K562 (cell line): ENCODE data around the gene CBX4. TPM values are rescaled to one million over a fixed set of nuclear protein-coding genes. Genes with fewer than 3 reads are reported as not detected.

Experiments
- CCNT2 ChIP-seq: IDR thresholded peaks from 2 replicates; pipeline ENCODE4 v1.6.1; 2011; ENCODE audit warnings: borderline replicate concordance, low read depth, mild to moderate bottlenecking, moderate library complexity, mixed read lengths, low read length; ENCODE audit not compliant: insufficient read length; ENCODE audit errors: extremely low read depth
- EHMT2 ChIP-seq: fragments of 450-650 bp; IDR thresholded peaks from 2 replicates; pipeline ENCODE4 v1.6.1; 2018; ENCODE audit warnings: antibody characterized with exemption
- FOXK2 ChIP-seq, 2 experiments: fragments of 450-650 bp; IDR thresholded peaks in 1 of 2; conservative IDR thresholded peaks in 1 of 2; 2 replicates each; pipeline ENCODE4 v1.6.1; 2016; ENCODE audit warnings: low read depth in 2 of 2, mild to moderate bottlenecking in 1 of 2
- FOXP1 ChIP-seq: sonication (generic); formaldehyde crosslinking; IDR thresholded peaks from 2 replicates; pipeline ENCODE4 v1.8.0; 2022; ENCODE audit warnings: mild to moderate bottlenecking, missing genetic modification reagents
- MNT ChIP-seq, 2 experiments: fragments of 450-650 bp; conservative IDR thresholded peaks; 2 replicates each; pipeline ENCODE4 v1.6.1; 2017; ENCODE audit warnings: mild to moderate bottlenecking in 2 of 2, moderate library complexity in 2 of 2
- NCOA4 ChIP-seq: fragments of 450-650 bp; IDR thresholded peaks from 2 replicates; pipeline ENCODE4 v1.6.1; 2018; ENCODE audit warnings: mild to moderate bottlenecking; ENCODE audit not compliant: partially characterized antibody
- NKRF ChIP-seq: fragments of 450-650 bp; IDR thresholded peaks from 2 replicates; pipeline ENCODE4 v1.6.1; 2016; ENCODE audit warnings: borderline replicate concordance
- POLR2B ChIP-seq: fragments of 450-650 bp; IDR thresholded peaks from 2 replicates; pipeline ENCODE4 v1.6.1; 2018; ENCODE audit warnings: low read depth; ENCODE audit not compliant: partially characterized antibody
- RB1 ChIP-seq: fragments of 450-650 bp; IDR thresholded peaks from 2 replicates; pipeline ENCODE4 v1.6.1; 2017; ENCODE audit warnings: low read depth, mild to moderate bottlenecking
- SRSF1 ChIP-seq: fragments of 200-400 bp; formaldehyde crosslinking; IDR thresholded peaks from 2 replicates; pipeline ENCODE4 v1.6.1; 2017; ENCODE audit warnings: mild to moderate bottlenecking, low read depth, low read length, moderate library complexity
- STAG1 ChIP-seq: sonication (generic); formaldehyde crosslinking; IDR thresholded peaks from 2 replicates; pipeline ENCODE4 v1.5.0; 2020; ENCODE audit warnings: missing genetic modification reagents, borderline replicate concordance
- TSC22D4 ChIP-seq: fragments of 450-650 bp; IDR thresholded peaks from 2 replicates; pipeline ENCODE4 v1.6.1; 2016; ENCODE audit warnings: missing genetic modification characterization, missing biosample characterization, control low read depth
- ZNF174 ChIP-seq: fragments of 250-450 bp; sonication (Bioruptor Pico); IDR thresholded peaks from 2 replicates; pipeline ENCODE4 v1.4.0; 2020; ENCODE audit warnings: mild to moderate bottlenecking
- ZNF212 ChIP-seq: fragments of 450-650 bp; formaldehyde crosslinking; IDR thresholded peaks from 2 replicates; pipeline ENCODE4 v1.4.0; 2020; ENCODE audit warnings: mild to moderate bottlenecking
- ZNF324 ChIP-seq: fragments of 250-450 bp; sonication (Bioruptor Pico); IDR thresholded peaks from 2 replicates; pipeline ENCODE4 v1.4.0; 2020; ENCODE audit warnings: mild to moderate bottlenecking
- polyA plus RNA-seq, 8 experiments: library from polyadenylated mRNA; depleted of rRNA in 4 of 8; stranded (reverse) in 5 of 8; unstranded in 3 of 8; fragments of >200 nt; fragmentation: Nextera tagmentation in 2 of 8; fragmentation: Illumina TruSeq in 1 of 8; extraction: Ambion mirVana in 2 of 8; extraction: Trizol in 1 of 8; gene quantifications; 2 replicates each; pipeline versions ENCODE4 v1.2.1 to v1.2.3, GENCODE V29; 2011 to 2014; ENCODE audit warnings: inconsistent platforms in 1 of 8, missing spikeins in 1 of 8
- total RNA-seq, 7 experiments: library from RNA; depleted of rRNA in 6 of 7; stranded (reverse); fragments of >200 nt in 6 of 7; fragmentation: Illumina TruSeq in 2 of 7; extraction: Trizol in 2 of 7; gene quantifications; 2 replicates each; pipeline versions ENCODE4 v1.2.1 to v1.2.3, GENCODE V29; 2011 to 2021; ENCODE audit warnings: low replicate concordance in 1 of 7
- TF ChIP-seq, protein P1 (sequence below), 2 experiments: fragments of 200-800 bp in 1 of 2; sonication (Bioruptor generic) in 1 of 2; sonication (generic) in 1 of 2; formaldehyde crosslinking in 1 of 2; IDR thresholded peaks in 1 of 2; conservative IDR thresholded peaks in 1 of 2; 2 replicates each; pipeline versions ENCODE4 v1.5.0 to v1.6.1; 2016 to 2020; ENCODE audit warnings: missing compliant biosample characterization in 1 of 2, missing genetic modification characterization in 1 of 2, missing genetic modification reagents in 1 of 2
- TF ChIP-seq, protein P2 (sequence below): sonication (generic); formaldehyde crosslinking; IDR thresholded peaks from 2 replicates; pipeline ENCODE4 v1.8.1; 2022; ENCODE audit warnings: missing genetic modification reagents

Gene CBX4
- total and polyA plus RNA-seq, 9 of the 15 experiments (the other 6 are each of a cell fraction or from before 2014, with no cell fraction given): 0.98 to 50.5 (median 10.0) TPM

- TF ChIP-seq, protein P1, sequence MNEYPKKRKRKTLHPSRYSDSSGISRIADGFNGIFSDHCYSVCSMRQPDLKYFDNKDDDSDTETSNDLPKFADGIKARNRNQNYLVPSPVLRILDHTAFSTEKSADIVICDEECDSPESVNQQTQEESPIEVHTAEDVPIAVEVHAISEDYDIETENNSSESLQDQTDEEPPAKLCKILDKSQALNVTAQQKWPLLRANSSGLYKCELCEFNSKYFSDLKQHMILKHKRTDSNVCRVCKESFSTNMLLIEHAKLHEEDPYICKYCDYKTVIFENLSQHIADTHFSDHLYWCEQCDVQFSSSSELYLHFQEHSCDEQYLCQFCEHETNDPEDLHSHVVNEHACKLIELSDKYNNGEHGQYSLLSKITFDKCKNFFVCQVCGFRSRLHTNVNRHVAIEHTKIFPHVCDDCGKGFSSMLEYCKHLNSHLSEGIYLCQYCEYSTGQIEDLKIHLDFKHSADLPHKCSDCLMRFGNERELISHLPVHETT (CRISPR knock-in tag; conservative IDR thresholded peaks at IDR 0.05 in 1 of 2, IDR thresholded peaks at IDR 0.05 in 1 of 2): peak in 1 of 2 experiments; percentile 16; a peak in 2 of 4 replicates
- TF ChIP-seq STAG1 (CRISPR knock-in tag) (no peak), TSC22D4 (tag) (no peak), FOXK2 (conservative IDR thresholded peaks at IDR 0.05 in 1 of 2, IDR thresholded peaks at IDR 0.05 in 1 of 2; ENCODE audit: low read depth in 2 of 2) (no peak), ZNF174 (CRISPR knock-in tag) (no peak), ZNF212 (CRISPR knock-in tag) (no peak), RB1 (no peak), FOXP1 (CRISPR knock-in tag) (no peak), MNT (conservative IDR thresholded peaks at IDR 0.05) (no peak), SRSF1 (no peak), ZNF324 (no peak), EHMT2 (no peak), NKRF (no peak), NCOA4 (no peak), CCNT2 (no peak), POLR2B (no peak)
- TF ChIP-seq, protein P2, sequence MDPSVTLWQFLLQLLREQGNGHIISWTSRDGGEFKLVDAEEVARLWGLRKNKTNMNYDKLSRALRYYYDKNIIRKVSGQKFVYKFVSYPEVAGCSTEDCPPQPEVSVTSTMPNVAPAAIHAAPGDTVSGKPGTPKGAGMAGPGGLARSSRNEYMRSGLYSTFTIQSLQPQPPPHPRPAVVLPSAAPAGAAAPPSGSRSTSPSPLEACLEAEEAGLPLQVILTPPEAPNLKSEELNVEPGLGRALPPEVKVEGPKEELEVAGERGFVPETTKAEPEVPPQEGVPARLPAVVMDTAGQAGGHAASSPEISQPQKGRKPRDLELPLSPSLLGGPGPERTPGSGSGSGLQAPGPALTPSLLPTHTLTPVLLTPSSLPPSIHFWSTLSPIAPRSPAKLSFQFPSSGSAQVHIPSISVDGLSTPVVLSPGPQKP (CRISPR knock-in tag): no peak
These were observed 13.7 kb downstream of the CBX4 start (continued) for GRCh38 chr17:79825580-79825921.
